Left ventricle myocardium inferior (tissue), 1 donor: ENCODE results near the gene SLX1A. TPM values are rescaled to one million over a fixed set of nuclear protein-coding genes. Genes with fewer than 3 reads are reported as not detected.
A peak's percentile ranks its signal among the peaks of the same experiment; 100 is the strongest.
"Not testable (repeated sequence)": the region's sequence is repeated elsewhere in the genome, so short reads cannot be mapped to it uniquely, and the experiment has no call there.

Experiments used
- DNase-seq: peaks from one replicate; pipeline ENCODE4 v3.0.0-alpha.2; 2020
- H3K27ac ChIP-seq: fragments of 200-600 bp; replicated peaks from 2 replicates; pipeline ENCODE4 v1.8.0; 2021
- H3K27me3 ChIP-seq: fragments of 200-600 bp; 2 replicates; pipeline ENCODE4 v1.8.0; 2021; ENCODE audit warnings: low read depth
- H3K36me3 ChIP-seq: fragments of 200-600 bp; 2 replicates; pipeline ENCODE4 v1.8.0; 2021
- H3K4me1 ChIP-seq: fragments of 200-600 bp; 2 replicates; pipeline ENCODE4 v1.8.0; 2021
- H3K4me3 ChIP-seq: fragments of 200-600 bp; 2 replicates; pipeline ENCODE4 v1.8.0; 2021; ENCODE audit warnings: mild to moderate bottlenecking, moderate library complexity
- H3K9me3 ChIP-seq: fragments of 200-600 bp; replicated peaks from 2 replicates; pipeline ENCODE4 v1.8.0; 2021
- intact Hi-C: fragments of 100-400 bp; cut with micrococcal nuclease; formaldehyde crosslinking; loops from one replicate; pipeline ENCODE4 v1.11.0; 2022
- total RNA-seq: library from RNA; stranded (reverse); fragmentation: NEBNext Ultra II Directional; extraction: Animal tissue kit (Norgen Biotek cat#: 25700); gene quantifications from one replicate; pipeline ENCODE4 v1.2.1, GENCODE V29; 2021
- donor health status: DM: no; HTN: yes; CAD: no; lungs with severe emphysema.

Gene SLX1A
- total RNA-seq, 1 donor from 2014 or later: 7.5 TPM

- H3K27ac ChIP-seq, H3K9me3 ChIP-seq, H3K27me3 ChIP-seq, intact Hi-C loops, H3K4me1 ChIP-seq, DNase-seq, H3K36me3 ChIP-seq, H3K4me3 ChIP-seq: not testable (repeated sequence)
Observed at GRCh38 chr16:30197001-30197400, 3.3 kb downstream of the SLX1A start.

GRCh38 chr16:30199049-30199448 lies 5.4 kb downstream of the SLX1A start, which contains the start of gene SULT1A3:
SULT1A3 (plus strand) TSS chr16:30199255; CDS start chr16:30200729, 1,474 bp downstream.
- intact Hi-C loops, H3K4me3 ChIP-seq, H3K9me3 ChIP-seq, H3K27me3 ChIP-seq, H3K36me3 ChIP-seq, H3K27ac ChIP-seq, H3K4me1 ChIP-seq, DNase-seq: not testable (repeated sequence)

- H3K27ac ChIP-seq, H3K4me1 ChIP-seq, H3K9me3 ChIP-seq, H3K36me3 ChIP-seq, intact Hi-C loops, H3K27me3 ChIP-seq, H3K4me3 ChIP-seq, DNase-seq: not testable (repeated sequence)
Observed at GRCh38 chr16:30199608-30200343, 6.1 kb downstream of the SLX1A start.

GRCh38 chr16:30205541-30206236 lies 12.0 kb downstream of the SLX1A start:
- H3K27me3 ChIP-seq, intact Hi-C loops, H3K9me3 ChIP-seq, H3K4me1 ChIP-seq, H3K36me3 ChIP-seq: not testable (repeated sequence)
- Histone ChIP-seq H3K27ac (peak overlapping the region; percentile 54), H3K4me3 (peak overlapping the region; percentile 65)
- peak; percentile 10 for DNase-seq

GRCh38 chr16:30206252-30206651 lies 12.6 kb downstream of the SLX1A start:
- H3K36me3 ChIP-seq, H3K27me3 ChIP-seq, H3K4me1 ChIP-seq, H3K9me3 ChIP-seq, DNase-seq, intact Hi-C loops: not testable (repeated sequence)
- H3K27ac ChIP-seq: peak overlapping the region; percentile 54
- peak overlapping the region; percentile 65 for H3K4me3 ChIP-seq

GRCh38 chr16:30207063-30207704 lies 13.5 kb downstream of the SLX1A start:
- DNase-seq: peak; percentile 15
- H3K4me1 ChIP-seq, H3K27ac ChIP-seq, H3K27me3 ChIP-seq, H3K9me3 ChIP-seq, H3K36me3 ChIP-seq, intact Hi-C loops, H3K4me3 ChIP-seq: not testable (repeated sequence)

- H3K4me3 ChIP-seq, H3K9me3 ChIP-seq, H3K4me1 ChIP-seq, H3K27ac ChIP-seq, intact Hi-C loops, H3K36me3 ChIP-seq, H3K27me3 ChIP-seq, DNase-seq: not testable (repeated sequence)
Observed at GRCh38 chr16:30209032-30209431, 15.4 kb downstream of the SLX1A start.

GRCh38 chr16:30211414-30211813 lies 17.7 kb downstream of the SLX1A start:
- H3K27ac ChIP-seq, DNase-seq, intact Hi-C loops, H3K4me3 ChIP-seq, H3K9me3 ChIP-seq, H3K4me1 ChIP-seq, H3K27me3 ChIP-seq, H3K36me3 ChIP-seq: not testable (repeated sequence)

GRCh38 chr16:30217082-30217481 lies 23.4 kb downstream of the SLX1A start:
- H3K27ac ChIP-seq, intact Hi-C loops, H3K4me1 ChIP-seq, H3K36me3 ChIP-seq, H3K9me3 ChIP-seq, H3K4me3 ChIP-seq, H3K27me3 ChIP-seq: not testable (repeated sequence)
- peak; percentile 10 for DNase-seq

Other genes with a start within 250 kb of the SLX1A start
- gene TMEM219, start 231.8 kb upstream of the SLX1A start, total RNA-seq: 63.2 TPM
- gene TAOK2, start 220.0 kb upstream of the SLX1A start, total RNA-seq: 34.3 TPM
- 18.8 TPM for gene HIRIP3, start 198.3 kb upstream of the SLX1A start, total RNA-seq
- gene INO80E, start 197.6 kb upstream of the SLX1A start, total RNA-seq: 29.0 TPM
- 0.66 TPM for gene DOC2A, start 182.8 kb upstream of the SLX1A start, total RNA-seq
- gene C16orf92, start 170.7 kb upstream of the SLX1A start, total RNA-seq: not detected
- not detected for gene TLCD3B, start 162.6 kb upstream of the SLX1A start, total RNA-seq
- 3,337 TPM for gene ALDOA, start 128.1 kb upstream of the SLX1A start, total RNA-seq
- gene PPP4C, start 117.9 kb upstream of the SLX1A start, total RNA-seq: 32.2 TPM
- 1.0 TPM for gene TBX6, start 102.0 kb upstream of the SLX1A start, total RNA-seq
- 54.4 TPM for gene YPEL3, start 97.7 kb upstream of the SLX1A start, total RNA-seq
- gene GDPD3, start 80.3 kb upstream of the SLX1A start, total RNA-seq: 2.3 TPM
- gene MAPK3, start 70.7 kb upstream of the SLX1A start, total RNA-seq: 47.6 TPM
- gene CORO1A, start 10.3 kb upstream of the SLX1A start, total RNA-seq: 7.7 TPM
- gene BOLA2B, start 209 bp upstream of the SLX1A start, total RNA-seq: 54.6 TPM
- gene SULT1A3, start 5.4 kb downstream of the SLX1A start, total RNA-seq: 9.9 TPM
- 2.0 TPM for gene NPIPB13, start 54.6 kb downstream of the SLX1A start, total RNA-seq
- 29.8 TPM for gene CD2BP2, start 161.4 kb downstream of the SLX1A start, total RNA-seq
- 23.3 TPM for gene TBC1D10B, start 176.6 kb downstream of the SLX1A start, total RNA-seq
- gene MYL11, start 180.9 kb downstream of the SLX1A start, total RNA-seq: not detected
- gene SEPTIN1, start 188.7 kb downstream of the SLX1A start, total RNA-seq: 1.3 TPM
- gene ZNF48, start 201.5 kb downstream of the SLX1A start, total RNA-seq: 5.0 TPM
- gene ZNF771, start 213.7 kb downstream of the SLX1A start, total RNA-seq: 8.1 TPM
- 31.9 TPM for gene DCTPP1, start 236.2 kb downstream of the SLX1A start, total RNA-seq